Type B pancreatic cell (in vitro differentiated cells): ENCODE results near the gene DENND4C. TPM values are rescaled to one million over a fixed set of nuclear protein-coding genes. Genes with fewer than 3 reads are reported as not detected.

ENCODE experiments used
- DNase-seq: peaks from one replicate; pipeline ENCODE4 v3.0.0; 2021; ENCODE audit warnings: mixed read lengths; ENCODE audit not compliant: unreplicated experiment; ENCODE audit errors: extremely low spot score
- H3K27ac Mint-ChIP-seq: 2 replicates; pipeline ENCODE4 v1.8.0; 2021; ENCODE audit warnings: mild to moderate bottlenecking, mixed read lengths
- H3K27me3 Mint-ChIP-seq: 2 replicates; pipeline ENCODE4 v1.8.0; 2021; ENCODE audit warnings: mixed read lengths
- H3K36me3 Mint-ChIP-seq: 2 replicates; pipeline ENCODE4 v1.8.0; 2021; ENCODE audit warnings: mixed read lengths
- H3K4me1 Mint-ChIP-seq: one replicate; pipeline ENCODE4 v1.8.0; 2021; ENCODE audit warnings: mixed read lengths; ENCODE audit not compliant: unreplicated experiment
- H3K4me3 Mint-ChIP-seq: 2 replicates; pipeline ENCODE4 v1.8.0; 2021; ENCODE audit warnings: mild to moderate bottlenecking, mixed read lengths
- H3K9me3 Mint-ChIP-seq: 2 replicates; pipeline ENCODE4 v1.8.0; 2021; ENCODE audit warnings: mixed read lengths
- CTCF ChIP-seq: fragments of 200-600 bp; sonication (generic); conservative IDR thresholded peaks from 2 replicates; pipeline ENCODE4 v1.5.0; 2021; ENCODE audit warnings: antibody characterized with exemption, mild to moderate bottlenecking
- total RNA-seq: library from RNA; stranded (reverse); gene quantifications from 2 replicates; pipeline ENCODE4 v1.2.1, GENCODE V29; 2021; ENCODE audit warnings: low replicate concordance

The DENND4C gene
- total RNA-seq, 1 donor from 2014 or later, result 36.6 TPM

GRCh38 chr9:19303216-19303615 is 72.7 kb downstream of the DENND4C start:
- no peaks in the 10 kb centered on the region for H3K9me3 Mint-ChIP-seq
- H3K4me3 Mint-ChIP-seq, result no peak overlapping the region
- H3K4me1 Mint-ChIP-seq, result no peaks in the 10 kb centered on the region
- H3K36me3 Mint-ChIP-seq, result peaks cover 26% of the 10 kb centered on the region
- no peaks in the 10 kb centered on the region for H3K27me3 Mint-ChIP-seq
- no peak overlapping the region for H3K27ac Mint-ChIP-seq
- TF ChIP-seq CTCF, result no peak
- no peak for DNase-seq

- H3K9me3 Mint-ChIP-seq, result no peaks in the 10 kb centered on the region
- TF ChIP-seq CTCF, result no peak
- no peak overlapping the region for H3K4me3 Mint-ChIP-seq
- DNase-seq, result no peak
- peaks cover 22% of the 10 kb centered on the region for H3K36me3 Mint-ChIP-seq
- no peaks in the 10 kb centered on the region for H3K27me3 Mint-ChIP-seq
- H3K4me1 Mint-ChIP-seq, result no peaks in the 10 kb centered on the region
- no peak overlapping the region for H3K27ac Mint-ChIP-seq
Measured at GRCh38 chr9:19306568-19306967, 76.1 kb downstream of the DENND4C start.

- Mint-ChIP-seq H3K9me3 (no peaks in the 10 kb centered on the region), H3K27ac (no peak overlapping the region)
Measured at GRCh38 chr9:19310246-19310645, 79.8 kb downstream of the DENND4C start.

GRCh38 chr9:19313573-19313972 is 83.1 kb downstream of the DENND4C start:
- Mint-ChIP-seq H3K4me3 (no peak overlapping the region), H3K27me3 (no peaks in the 10 kb centered on the region), H3K36me3 (peaks cover 10% of the 10 kb centered on the region), H3K4me1 (no peaks in the 10 kb centered on the region), H3K9me3 (no peaks in the 10 kb centered on the region), H3K27ac (no peak overlapping the region)
- no peak for DNase-seq
- no peak for TF ChIP-seq CTCF

More at GRCh38 chr9:19310246-19310645, 79.8 kb downstream of the DENND4C start:
- H3K27me3 Mint-ChIP-seq, result no peaks in the 10 kb centered on the region
- H3K4me1 Mint-ChIP-seq, result no peaks in the 10 kb centered on the region
- peaks cover 20% of the 10 kb centered on the region for H3K36me3 Mint-ChIP-seq
- DNase-seq, result no peak
- no peak for TF ChIP-seq CTCF
- no peak overlapping the region for H3K4me3 Mint-ChIP-seq

GRCh38 chr9:19320495-19320894 is 90.0 kb downstream of the DENND4C start:
- no peak for TF ChIP-seq CTCF
- DNase-seq, result no peak
- Mint-ChIP-seq H3K27me3 (no peaks in the 10 kb centered on the region), H3K4me1 (no peaks in the 10 kb centered on the region), H3K9me3 (no peaks in the 10 kb centered on the region), H3K27ac (no peak overlapping the region), H3K36me3 (peaks cover 22% of the 10 kb centered on the region), H3K4me3 (no peak overlapping the region)

GRCh38 chr9:19331877-19332276 is 101.4 kb downstream of the DENND4C start:
- peaks cover 17% of the 10 kb centered on the region for H3K36me3 Mint-ChIP-seq
- TF ChIP-seq CTCF, result no peak
- no peak overlapping the region for H3K4me3 Mint-ChIP-seq
- no peak for DNase-seq
- no peaks in the 10 kb centered on the region for H3K4me1 Mint-ChIP-seq
- no peaks in the 10 kb centered on the region for H3K27me3 Mint-ChIP-seq
- no peak overlapping the region for H3K27ac Mint-ChIP-seq
- no peaks in the 10 kb centered on the region for H3K9me3 Mint-ChIP-seq
